Measurements from ENCODE around the gene LRBA.

LRBA gene

GRCh38 chr4:150366487-150366999 lies 648.5 kb downstream of the LRBA start:
- no peak for DNase-seq (ENCODE audit: low read depth)
- no peak for TF ChIP-seq CTCF (IDR thresholded peaks at IDR 0.05; ENCODE audit: low read depth, low read length, missing control alignments)
- in situ Hi-C loops (cut with HindIII; ENCODE audit: low sequenced_read_pairs) = no loop called here
- no peak overlapping the region for H3K4me3 ChIP-seq (ENCODE audit: low read depth, low read length)

- TF ChIP-seq CTCF (IDR thresholded peaks at IDR 0.05; ENCODE audit: low read depth, low read length, missing control alignments) = no peak
- peak; percentile 82 for DNase-seq (ENCODE audit: low read depth)
- no peak overlapping the region for H3K4me3 ChIP-seq (ENCODE audit: low read depth, low read length)
- in situ Hi-C loops (cut with HindIII; ENCODE audit: low sequenced_read_pairs) = no loop called here
These were observed 651.1 kb downstream of the LRBA start for GRCh38 chr4:150363721-150364688.

GRCh38 chr4:150358691-150359090 lies 656.4 kb downstream of the LRBA start:
- no peak overlapping the region for H3K4me3 ChIP-seq (ENCODE audit: low read depth, low read length)
- in situ Hi-C loops (cut with HindIII; ENCODE audit: low sequenced_read_pairs) = no loop called here

DNA sequence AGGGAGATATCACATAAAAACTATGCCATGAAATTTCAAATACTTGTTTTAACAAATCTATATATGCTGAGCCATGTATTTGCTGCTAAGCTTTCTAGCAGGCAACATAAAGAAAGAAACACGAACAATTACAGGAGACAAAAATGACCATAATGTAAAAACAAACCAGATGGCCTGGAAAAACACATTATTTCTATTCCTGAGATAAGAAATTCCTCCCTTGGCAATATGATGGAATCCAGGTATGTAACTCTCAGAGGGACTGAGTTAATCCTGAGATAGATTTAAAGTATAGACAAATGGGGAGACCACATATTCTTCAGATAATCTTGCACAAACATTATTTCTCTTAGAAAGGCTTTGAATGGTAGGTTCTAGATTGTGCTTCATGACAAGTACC lies 657.3 kb downstream of the LRBA start:
- no peak overlapping the region for H3K4me3 ChIP-seq (ENCODE audit: low read depth, low read length)
- TF ChIP-seq CTCF (IDR thresholded peaks at IDR 0.05; ENCODE audit: low read depth, low read length, missing control alignments) = no peak
- no peak for DNase-seq (ENCODE audit: low read depth)
- in situ Hi-C loops (cut with HindIII; ENCODE audit: low sequenced_read_pairs) = no loop called here

More at GRCh38 chr4:150358691-150359090, 656.4 kb downstream of the LRBA start:
- no peak for TF ChIP-seq CTCF (IDR thresholded peaks at IDR 0.05; ENCODE audit: low read depth, low read length, missing control alignments)
- DNase-seq (ENCODE audit: low read depth) = no peak

- in situ Hi-C loops (cut with HindIII; ENCODE audit: low sequenced_read_pairs) = no loop called here
- no peak overlapping the region for H3K4me3 ChIP-seq (ENCODE audit: low read depth, low read length)
- no peak for DNase-seq (ENCODE audit: low read depth)
- no peak for TF ChIP-seq CTCF (IDR thresholded peaks at IDR 0.05; ENCODE audit: low read depth, low read length, missing control alignments)
These were observed 659.1 kb downstream of the LRBA start for GRCh38 chr4:150355858-150356455.

DNA sequence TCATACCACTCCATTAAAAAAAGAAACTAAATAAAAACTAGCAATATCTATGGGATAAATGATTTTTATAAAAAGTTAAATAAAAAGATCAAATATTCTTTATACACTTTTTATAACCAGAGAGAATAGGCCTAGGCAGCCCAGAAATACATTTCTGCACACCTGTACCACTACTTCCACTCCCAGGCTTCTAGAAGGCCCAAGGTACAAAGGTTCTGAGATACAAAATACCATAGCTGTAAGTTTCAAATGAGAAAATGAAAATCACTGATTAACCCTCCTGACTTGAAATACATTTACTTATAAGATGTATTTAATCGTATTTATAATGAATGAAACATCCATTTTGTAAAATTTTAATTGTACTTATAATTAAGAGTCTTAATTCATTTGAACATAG lies 659.7 kb downstream of the LRBA start:
- no peak for TF ChIP-seq CTCF (IDR thresholded peaks at IDR 0.05; ENCODE audit: low read depth, low read length, missing control alignments)
- no peak for DNase-seq (ENCODE audit: low read depth)
- in situ Hi-C loops (cut with HindIII; ENCODE audit: low sequenced_read_pairs) = no loop called here

More for the DNA sequence above, 659.7 kb downstream of the LRBA start:
- no peak overlapping the region for H3K4me3 ChIP-seq (ENCODE audit: low read depth, low read length)

Measured in astrocyte of the cerebellum (primary cell).